MG63 (cell line): Measurements from ENCODE around the gene LIME1. TPM values are rescaled to one million over a fixed set of nuclear protein-coding genes. Genes with fewer than 3 reads are reported as not detected.
A peak's percentile ranks its signal among the peaks of the same experiment; 100 is the strongest.

Experiments
- DNase-seq: peaks from one replicate; pipeline ENCODE4 v3.0.0-alpha.2; 2020
- H3K27me3 ChIP-seq: fragments of 250-450 bp; sonication (Bioruptor Pico); 2 replicates; pipeline ENCODE4 v1.5.1; 2020; ENCODE audit warnings: mild to moderate bottlenecking, moderate library complexity
- H3K36me3 ChIP-seq: fragments of 250-450 bp; sonication (Bioruptor Pico); 2 replicates; pipeline ENCODE4 v1.5.1; 2020; ENCODE audit warnings: mild to moderate bottlenecking, moderate library complexity
- H3K4me3 ChIP-seq: fragments of 250-450 bp; sonication (Bioruptor Pico); 2 replicates; pipeline ENCODE4 v1.5.1; 2020; ENCODE audit warnings: mild to moderate bottlenecking, moderate library complexity
- H3K9me3 ChIP-seq: fragments of 250-450 bp; sonication (Bioruptor Pico); 2 replicates; pipeline ENCODE4 v1.5.1; 2020; ENCODE audit warnings: mild to moderate bottlenecking, moderate library complexity
- total RNA-seq: library from RNA; depleted of rRNA; stranded (reverse); fragments of >200 nt; shearing (Covaris generic); gene quantifications from 2 replicates; pipeline ENCODE4 v1.2.3, GENCODE V29; 2014; ENCODE audit warnings: low replicate concordance

LIME1 gene
- total RNA-seq, 1 experiment from 2014 or later, result 5.7 TPM

DNA sequence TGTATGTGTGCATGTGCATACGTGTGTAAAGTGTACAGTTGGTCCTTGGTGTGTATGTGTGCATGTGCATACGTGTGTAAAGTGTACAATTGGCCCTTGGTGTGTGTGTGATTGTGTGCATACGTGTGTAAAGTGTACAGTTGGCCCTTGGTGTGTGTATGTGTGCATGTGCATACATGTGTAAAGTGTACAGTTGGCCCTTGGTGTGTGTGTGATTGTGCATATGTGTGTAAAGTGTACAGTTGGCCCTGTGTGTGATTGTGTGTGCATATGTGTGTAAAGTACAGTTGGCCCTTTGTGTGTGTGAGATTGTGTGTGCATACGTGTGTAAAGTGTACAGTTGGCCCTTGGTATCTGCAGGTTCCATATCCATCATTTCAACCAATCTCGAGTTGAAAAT is 5.1 kb upstream of the LIME1 start:
- Histone ChIP-seq H3K27me3 (no peaks in the 10 kb centered on the region), H3K9me3 (no peaks in the 10 kb centered on the region), H3K36me3 (peaks cover 42% of the 10 kb centered on the region), H3K4me3 (no peak overlapping the region)
- no peak for DNase-seq

DNA sequence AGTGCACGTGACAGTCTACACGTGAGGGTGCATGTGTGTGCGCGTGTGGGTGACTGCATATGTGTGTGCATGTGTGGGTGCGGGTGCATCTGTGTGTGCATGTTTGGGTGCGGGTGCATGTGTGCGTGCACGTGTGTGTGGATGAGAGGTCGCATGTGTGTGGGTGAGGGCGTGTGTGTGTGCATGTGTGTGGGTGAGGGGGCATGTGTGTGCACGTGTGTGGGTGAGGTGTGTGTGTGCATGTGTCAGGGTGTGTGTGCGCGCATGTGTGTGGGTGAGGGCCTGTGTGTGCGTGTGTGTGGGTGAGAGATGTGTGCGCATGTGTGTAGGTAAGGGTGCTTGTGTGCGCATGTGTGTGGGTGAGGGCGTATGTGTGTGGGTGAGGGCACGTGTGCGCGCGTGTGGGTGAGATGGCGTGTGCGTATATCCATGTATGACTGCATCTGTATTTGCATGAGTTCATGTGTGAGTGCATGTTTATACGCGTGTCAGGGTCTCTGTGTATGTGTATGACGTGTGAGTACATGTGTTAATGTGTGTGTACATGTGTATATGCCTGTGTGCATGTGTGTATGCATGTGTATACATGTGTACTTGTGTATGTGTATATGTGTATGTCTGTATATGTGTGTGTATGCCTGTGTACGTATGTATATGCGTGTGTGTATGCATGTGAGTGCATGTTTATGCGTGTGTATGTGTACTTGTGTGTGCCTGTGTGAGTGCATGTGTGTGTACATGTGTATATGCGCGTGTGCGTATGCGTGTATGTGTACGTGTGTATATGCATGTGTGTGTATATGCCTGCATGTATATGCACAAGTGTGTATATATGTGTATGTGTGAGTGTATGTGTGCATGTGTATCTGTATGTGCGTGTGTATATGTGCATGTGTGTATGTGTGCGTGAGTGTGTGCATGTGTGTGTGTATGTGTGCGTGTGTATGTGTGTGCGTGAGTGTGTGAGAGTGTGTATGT is 4.1 kb upstream of the LIME1 start:
- H3K36me3 ChIP-seq, result peaks cover 34% of the 10 kb centered on the region
- H3K27me3 ChIP-seq, result no peaks in the 10 kb centered on the region
- no peak for DNase-seq
- no peak overlapping the region for H3K4me3 ChIP-seq
- no peaks in the 10 kb centered on the region for H3K9me3 ChIP-seq

GRCh38 chr20:63733117-63733516 is 3.3 kb upstream of the LIME1 start:
- DNase-seq, result no peak
- no peaks in the 10 kb centered on the region for H3K27me3 ChIP-seq
- peaks cover 32% of the 10 kb centered on the region for H3K36me3 ChIP-seq
- H3K9me3 ChIP-seq, result no peaks in the 10 kb centered on the region
- no peak overlapping the region for H3K4me3 ChIP-seq

DNA sequence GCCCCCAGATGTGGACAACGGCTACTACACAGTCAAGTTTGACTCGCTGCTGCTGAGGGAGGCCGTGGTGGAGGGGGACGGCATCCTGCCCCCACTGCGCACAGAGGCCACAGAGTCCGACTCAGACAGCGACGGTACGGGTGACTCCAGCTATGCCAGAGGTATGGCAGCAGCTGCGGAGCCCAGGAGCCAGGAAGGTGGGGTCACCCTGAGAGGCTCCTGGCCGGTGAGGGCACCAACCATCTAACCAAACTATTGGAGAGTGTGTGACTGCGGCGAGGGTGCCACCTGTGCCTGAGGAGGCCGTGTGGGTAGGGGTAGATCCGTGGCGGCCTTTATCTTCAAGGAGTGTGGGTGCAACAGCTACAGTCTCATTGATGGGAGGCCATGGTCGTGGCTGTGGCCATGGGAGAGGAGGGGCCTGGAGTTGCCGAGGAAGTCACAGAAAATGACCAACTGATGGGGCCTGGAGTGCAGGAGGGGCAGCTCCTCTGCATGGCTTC is 2.8 kb upstream of the LIME1 start:
- H3K4me3 ChIP-seq, result no peak overlapping the region

GRCh38 chr20:63734111-63734945 is 2.1 kb upstream of the LIME1 start:
- no peak for DNase-seq
- H3K4me3 ChIP-seq, result no peak overlapping the region
- no peaks in the 10 kb centered on the region for H3K27me3 ChIP-seq
- peaks cover 37% of the 10 kb centered on the region for H3K36me3 ChIP-seq
- H3K9me3 ChIP-seq, result no peaks in the 10 kb centered on the region

More for the DNA sequence above, 2.8 kb upstream of the LIME1 start:
- Histone ChIP-seq H3K9me3 (no peaks in the 10 kb centered on the region), H3K27me3 (no peaks in the 10 kb centered on the region), H3K36me3 (peaks cover 36% of the 10 kb centered on the region)
- DNase-seq, result no peak

DNA sequence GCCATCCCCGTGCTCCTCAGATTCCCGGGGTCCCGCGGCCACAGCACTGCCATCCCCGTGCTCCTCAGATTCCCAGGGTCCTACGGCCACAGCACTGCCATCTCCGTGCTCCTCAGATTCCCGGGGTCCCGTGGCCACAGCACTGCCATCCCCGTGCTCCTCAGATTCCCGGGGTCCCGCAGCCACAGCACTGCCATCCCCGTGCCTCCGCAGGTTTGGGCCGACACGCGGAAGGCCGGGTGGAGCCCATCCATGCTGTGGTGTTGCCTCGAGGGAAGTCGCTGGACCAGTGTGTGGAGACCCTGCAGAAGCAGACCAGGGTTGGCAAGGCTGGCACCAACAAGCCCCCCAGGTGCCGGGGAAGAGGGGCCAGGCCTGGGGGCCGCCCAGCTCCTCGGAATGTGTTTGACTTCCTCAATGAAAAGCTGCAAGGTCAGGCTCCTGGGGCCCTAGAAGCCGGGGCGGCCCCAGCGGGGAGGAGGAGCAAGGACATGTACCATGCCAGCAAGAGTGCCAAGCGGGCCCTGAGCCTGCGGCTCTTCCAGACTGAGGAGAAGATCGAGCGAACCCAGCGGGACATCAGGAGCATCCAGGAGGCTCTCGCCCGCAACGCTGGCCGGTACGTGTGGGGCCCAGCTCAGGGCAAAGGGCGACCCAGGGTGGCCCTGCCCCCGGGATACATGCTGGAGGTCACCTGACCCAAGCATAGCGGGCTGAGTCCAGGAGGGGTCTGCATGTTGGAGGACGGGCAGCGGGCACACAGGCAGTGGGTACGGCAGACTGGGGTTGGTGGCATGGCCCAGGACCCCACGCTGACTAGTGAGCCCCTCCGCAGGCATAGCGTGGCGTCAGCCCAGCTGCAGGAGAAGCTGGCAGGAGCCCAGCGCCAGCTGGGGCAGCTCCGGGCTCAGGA is 1.3 kb upstream of the LIME1 start:
- no peak overlapping the region for H3K4me3 ChIP-seq
- no peaks in the 10 kb centered on the region for H3K9me3 ChIP-seq
- peaks cover 30% of the 10 kb centered on the region for H3K36me3 ChIP-seq
- no peaks in the 10 kb centered on the region for H3K27me3 ChIP-seq
- DNase-seq, result no peak

- Histone ChIP-seq H3K27me3 (no peaks in the 10 kb centered on the region), H3K4me3 (no peak overlapping the region), H3K36me3 (peaks cover 39% of the 10 kb centered on the region), H3K9me3 (no peaks in the 10 kb centered on the region)
- DNase-seq, result no peak
Observed at GRCh38 chr20:63736893-63737694, 630 bp downstream of the LIME1 start.

- Histone ChIP-seq H3K36me3 (peaks cover 41% of the 10 kb centered on the region), H3K4me3 (no peak overlapping the region), H3K9me3 (no peaks in the 10 kb centered on the region), H3K27me3 (no peaks in the 10 kb centered on the region)
- no peak for DNase-seq
Observed at GRCh38 chr20:63737695-63737944, 1.2 kb downstream of the LIME1 start.

DNA sequence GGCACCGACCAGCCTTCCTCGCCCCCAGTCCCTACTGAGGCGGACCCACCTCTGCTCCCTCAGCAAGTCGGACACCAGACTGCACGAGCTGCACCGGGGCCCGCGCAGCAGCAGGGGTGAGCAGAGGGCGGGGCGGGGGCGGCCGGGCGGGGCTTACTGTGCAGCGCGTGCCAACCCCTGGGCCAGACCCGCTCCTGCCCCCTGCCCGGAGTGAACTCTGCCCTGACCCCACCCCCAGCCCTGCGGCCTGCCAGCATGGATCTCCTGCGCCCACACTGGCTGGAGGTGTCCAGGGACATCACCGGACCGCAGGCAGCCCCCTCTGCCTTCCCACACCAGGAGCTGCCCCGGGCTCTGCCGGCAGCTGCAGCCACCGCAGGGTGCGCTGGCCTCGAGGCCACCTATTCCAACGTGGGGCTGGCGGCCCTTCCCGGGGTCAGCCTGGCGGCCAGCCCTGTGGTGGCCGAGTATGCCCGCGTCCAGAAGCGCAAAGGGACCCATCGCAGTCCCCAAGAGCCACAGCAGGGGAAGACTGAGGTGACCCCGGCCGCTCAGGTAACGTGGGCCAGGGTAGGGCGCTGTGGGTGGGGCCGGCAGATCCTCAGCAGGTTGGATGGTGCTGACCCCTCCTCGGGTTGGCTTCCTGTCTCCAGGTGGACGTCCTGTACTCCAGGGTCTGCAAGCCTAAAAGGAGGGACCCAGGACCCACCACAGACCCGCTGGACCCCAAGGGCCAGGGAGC is 1.7 kb downstream of the LIME1 start:
- Histone ChIP-seq H3K27me3 (no peaks in the 10 kb centered on the region), H3K9me3 (no peaks in the 10 kb centered on the region), H3K4me3 (no peak overlapping the region), H3K36me3 (peaks cover 40% of the 10 kb centered on the region)
- no peak for DNase-seq

- Histone ChIP-seq H3K9me3 (no peaks in the 10 kb centered on the region), H3K36me3 (peaks cover 42% of the 10 kb centered on the region), H3K4me3 (no peak overlapping the region), H3K27me3 (no peaks in the 10 kb centered on the region)
- DNase-seq, result no peak
Observed at GRCh38 chr20:63738687-63739129, 2.2 kb downstream of the LIME1 start.

- DNase-seq, result peak; percentile 79
- H3K27me3 ChIP-seq, result no peaks in the 10 kb centered on the region
- H3K9me3 ChIP-seq, result no peaks in the 10 kb centered on the region
- peaks cover 46% of the 10 kb centered on the region for H3K36me3 ChIP-seq
- H3K4me3 ChIP-seq, result peak within 1 kb of the TSS; percentile 86
Observed at GRCh38 chr20:63739130-63740069, 2.9 kb downstream of the LIME1 start, which contains the start of gene SLC2A4RG. Gene SLC2A4RG, plus strand, starts transcription at chr20:63739776. Its CDS starts 137 bp downstream, at chr20:63739913.

GRCh38 chr20:63740070-63740626 is 3.7 kb downstream of the LIME1 start:
- peak; percentile 76 for DNase-seq
- Histone ChIP-seq H3K9me3 (no peaks in the 10 kb centered on the region), H3K36me3 (peaks cover 44% of the 10 kb centered on the region), H3K27me3 (no peaks in the 10 kb centered on the region), H3K4me3 (peak overlapping the region; percentile 86)

- no peaks in the 10 kb centered on the region for H3K9me3 ChIP-seq
- no peaks in the 10 kb centered on the region for H3K27me3 ChIP-seq
- peak overlapping the region; percentile 86 for H3K4me3 ChIP-seq
- peak; percentile 96 for DNase-seq
- H3K36me3 ChIP-seq, result peaks cover 40% of the 10 kb centered on the region
Observed at GRCh38 chr20:63740627-63741353, 4.3 kb downstream of the LIME1 start.
